ENCODE data around the gene KLF15. TPM values are rescaled to one million over a fixed set of nuclear protein-coding genes. Genes with fewer than 3 reads are reported as not detected.

KLF15 gene
- total and polyA plus RNA-seq, 9 of the 15 experiments (the other 6 are each of a cell fraction or from before 2014, with no cell fraction given) = 0.08 to 4.8 (median 1.2) TPM

- ChIA-PET POLR2A (interaction anchor here (0.6 kb wide), 1 partner anchor 37 kb away, joined by 3 read pairs; the partner anchor contains the start of gene KLF15), CTCF (ENCODE audit: low intra/inter-chr PET ratio) (no interaction called here)
- FAIRE-seq = no peak
- H3K79me2 ChIP-seq (ENCODE audit: control insufficient read depth, insufficient read depth, low read length) = no peaks in the 10 kb centered on the region
- no peak within 1 kb of the TSS for H2AFZ ChIP-seq (ENCODE audit: low read depth, low read length)
- no peak within 1 kb of the TSS for H3K4me2 ChIP-seq (ENCODE audit: insufficient read depth, low read length)
- no peaks in the 10 kb centered on the region for H3K36me3 ChIP-seq (ENCODE audit: control insufficient read depth, insufficient read depth, low read length)
- peaks cover 0 to 7% of the 10 kb centered on the region in 2 experiments; a peak in 3 of 5 replicates for H3K4me1 ChIP-seq (replicated peaks in 1 of 2; ENCODE audit: control insufficient read depth in 2 of 2, insufficient read depth in 2 of 2, low read length in 2 of 2)
- no peaks in the 10 kb centered on the region for H3K9me3 ChIP-seq (replicated peaks; ENCODE audit: control insufficient read depth, insufficient read depth, low read depth, low read length)
- 0 out of 2 replicates have a peak, but pooled peaks cover 3% of the 10 kb centered on the region for H4K20me1 ChIP-seq (replicated peaks; ENCODE audit: control insufficient read depth, insufficient read depth, low read length)
- no peak for DNase-seq (ENCODE audit: extremely low read depth in 1 of 4, low spot score in 3 of 4)
- 2% methylated on average over 23 of the region's 43 CpGs for WGBS (ENCODE audit: insufficient coverage, low coverage, missing lambda C conversion rate)
- no peak within 1 kb of the TSS for H3K9ac ChIP-seq (ENCODE audit: insufficient read depth in 1 of 2, low read depth in 2 of 2, low read length in 2 of 2)
- ATAC-seq = no peak
- in situ Hi-C loops (cut with MboI) = loop anchor here (5.0 to 25.0 kb wide), 2 partner anchors 142 to 257 kb away; no protein-coding TSS in a partner anchor
- BruUV-seq (replicated peaks) = no TSS peak
- intact Hi-C loops (cut with micrococcal nuclease) = no loop called here
- peaks cover 5 to 62% of the 10 kb centered on the region in 2 experiments; a peak in 4 of 5 replicates for H3K27me3 ChIP-seq (ENCODE audit: control insufficient read depth in 2 of 2, insufficient read depth in 2 of 2, low read length in 2 of 2)
- H3K9me1 ChIP-seq (ENCODE audit: control insufficient read depth, insufficient read depth, low read length) = no peaks in the 10 kb centered on the region
- no peak within 1 kb of the TSS for H3K27ac ChIP-seq (ENCODE audit: extremely low read depth, low read depth, low read length)
- no peak for TF ChIP-seq HLTF (IDR thresholded peaks at IDR 0.05)
- no peak for TF ChIP-seq HIVEP1 (CRISPR knock-in tag; IDR thresholded peaks at IDR 0.05)
- no peak for TF ChIP-seq SUPT5H (IDR thresholded peaks at IDR 0.05)
- no peak for TF ChIP-seq FOXJ2 (tag; IDR thresholded peaks at IDR 0.05)
- no peak within 1 kb of the TSS for H3K4me3 ChIP-seq
Observed at GRCh38 chr3:126394179-126394976, 37.2 kb upstream of the KLF15 start, which contains the start of gene CFAP100. Gene CFAP100 (plus strand): TSS chr3:126394909. CDS start chr3:126396001, 1,092 bp downstream.

GRCh38 chr3:126393563-126393962 lies 36.4 kb upstream of the KLF15 start:
- peaks cover 0 to 13% of the 10 kb centered on the region in 2 experiments; a peak in 3 of 5 replicates for H3K4me1 ChIP-seq (replicated peaks in 1 of 2; ENCODE audit: control insufficient read depth in 2 of 2, insufficient read depth in 2 of 2, low read length in 2 of 2)
- H3K79me2 ChIP-seq (ENCODE audit: control insufficient read depth, insufficient read depth, low read length) = no peaks in the 10 kb centered on the region
- H3K9ac ChIP-seq (ENCODE audit: insufficient read depth in 1 of 2, low read depth in 2 of 2, low read length in 2 of 2) = no peak overlapping the region
- H3K27me3 ChIP-seq (ENCODE audit: control insufficient read depth in 2 of 2, insufficient read depth in 2 of 2, low read length in 2 of 2) = peaks cover 5 to 62% of the 10 kb centered on the region in 2 experiments; a peak in 4 of 5 replicates
- ChIA-PET CTCF (ENCODE audit: low intra/inter-chr PET ratio) (no interaction called here), POLR2A (no interaction called here)
- H3K36me3 ChIP-seq (ENCODE audit: control insufficient read depth, insufficient read depth, low read length) = no peaks in the 10 kb centered on the region
- intact Hi-C loops (cut with micrococcal nuclease) = no loop called here
- no peak overlapping the region for H3K4me3 ChIP-seq
- H3K27ac ChIP-seq (ENCODE audit: extremely low read depth, low read depth, low read length) = no peak overlapping the region
- BruUV-seq (replicated peaks) = no TSS peak
- ATAC-seq (no peak), DNase-seq (ENCODE audit: extremely low read depth in 1 of 4, low spot score in 3 of 4) (no peak), FAIRE-seq (no peak)
- 0 out of 2 replicates have a peak, but pooled peaks cover 3% of the 10 kb centered on the region for H4K20me1 ChIP-seq (replicated peaks; ENCODE audit: control insufficient read depth, insufficient read depth, low read length)
- no peak overlapping the region for H3K4me2 ChIP-seq (ENCODE audit: insufficient read depth, low read length)
- 0% methylated on average over 3 of the region's 4 CpGs for WGBS (ENCODE audit: insufficient coverage, low coverage, missing lambda C conversion rate)
- in situ Hi-C loops (cut with MboI) = loop anchor here (5.0 to 25.0 kb wide), 2 partner anchors 141 to 256 kb away; no protein-coding TSS in a partner anchor
- no peaks in the 10 kb centered on the region for H3K9me3 ChIP-seq (replicated peaks; ENCODE audit: control insufficient read depth, insufficient read depth, low read depth, low read length)
- no peak overlapping the region for H2AFZ ChIP-seq (ENCODE audit: low read depth, low read length)
- H3K9me1 ChIP-seq (ENCODE audit: control insufficient read depth, insufficient read depth, low read length) = no peaks in the 10 kb centered on the region
- TF ChIP-seq MBD1 (CRISPR knock-in tag; IDR thresholded peaks at IDR 0.05) (no peak), ZFP36 (IDR thresholded peaks at IDR 0.05; ENCODE audit: low read depth, low read length, partially characterized antibody) (no peak), MYNN (IDR thresholded peaks at IDR 0.05) (no peak), MYNN (CRISPR knock-in tag; IDR thresholded peaks at IDR 0.05) (no peak), ZNF184 (CRISPR knock-in tag; IDR thresholded peaks at IDR 0.05) (no peak), NCOA2 (IDR thresholded peaks at IDR 0.05; ENCODE audit: partially characterized antibody in 2 of 2) (no peak), ATF6 (CRISPR knock-in tag; IDR thresholded peaks at IDR 0.05) (no peak), CBX8 (IDR thresholded peaks at IDR 0.05; ENCODE audit: borderline replicate concordance, extremely low read depth, low read depth, low read length, poor library complexity, severe bottlenecking) (no peak)
